ENCODE data around the gene PHACTR1.

PHACTR1 gene

GRCh38 chr6:13000537-13000936 lies 284.0 kb downstream of the PHACTR1 start:
- no peak for DNase-seq

- DNase-seq = no peak
Measured at GRCh38 chr6:13001927-13002326, 285.4 kb downstream of the PHACTR1 start.

GRCh38 chr6:13004601-13005000 lies 288.0 kb downstream of the PHACTR1 start:
- peak in 1 of 3 donors; percentile 14 for DNase-seq

- DNase-seq = no peak
Measured at GRCh38 chr6:13005994-13006393, 289.4 kb downstream of the PHACTR1 start.

- DNase-seq = peak in 2 of 3 donors; percentile 53 to 54
Measured at GRCh38 chr6:13006578-13007300, 290.2 kb downstream of the PHACTR1 start.

- DNase-seq = no peak
Measured at GRCh38 chr6:13007744-13008143, 291.2 kb downstream of the PHACTR1 start.

- DNase-seq = no peak
Measured at GRCh38 chr6:13009031-13009430, 292.5 kb downstream of the PHACTR1 start.

- no peak for DNase-seq
Measured at GRCh38 chr6:13009461-13009860, 292.9 kb downstream of the PHACTR1 start.

- DNase-seq = no peak
Measured at GRCh38 chr6:13011612-13012146, 295.1 kb downstream of the PHACTR1 start.

GRCh38 chr6:13012296-13012695 lies 295.7 kb downstream of the PHACTR1 start:
- peak; percentile 48 to 76 (median 68) for DNase-seq

GRCh38 chr6:13012977-13013680 lies 296.6 kb downstream of the PHACTR1 start:
- peak in 1 of 3 donors; percentile 16 for DNase-seq

GRCh38 chr6:13013681-13014503 lies 297.3 kb downstream of the PHACTR1 start:
- peak in 1 of 3 donors; percentile 53 for DNase-seq

- DNase-seq = no peak
Measured at GRCh38 chr6:13014504-13015378, 298.2 kb downstream of the PHACTR1 start.

- no peak for DNase-seq
Measured at GRCh38 chr6:13015379-13015681, 298.8 kb downstream of the PHACTR1 start.

GRCh38 chr6:13024616-13025015 lies 308.0 kb downstream of the PHACTR1 start:
- DNase-seq = no peak

GRCh38 chr6:13025893-13026499 lies 309.4 kb downstream of the PHACTR1 start:
- no peak for DNase-seq

- DNase-seq = no peak
Measured at GRCh38 chr6:13026557-13026956, 310.0 kb downstream of the PHACTR1 start.

- no peak for DNase-seq
Measured at GRCh38 chr6:13027207-13027606, 310.6 kb downstream of the PHACTR1 start.

GRCh38 chr6:13030396-13030795 lies 313.8 kb downstream of the PHACTR1 start:
- DNase-seq = no peak

GRCh38 chr6:13032566-13032965 lies 316.0 kb downstream of the PHACTR1 start:
- no peak for DNase-seq

- DNase-seq = no peak
Measured at GRCh38 chr6:13033145-13033544, 316.6 kb downstream of the PHACTR1 start.

GRCh38 chr6:13034316-13034715 lies 317.7 kb downstream of the PHACTR1 start:
- DNase-seq = no peak
